Mucosa of gallbladder (tissue), 1 donor: ENCODE measurements around the gene ABCF2. TPM values are rescaled to one million over a fixed set of nuclear protein-coding genes. Genes with fewer than 3 reads are reported as not detected.
A peak's percentile ranks its signal among the peaks of the same experiment; 100 is the strongest.

Source experiments
- DNase-seq: peaks from one replicate; pipeline ENCODE4 v3.0.0-alpha.2; 2020; ENCODE audit warnings: low spot score
- total RNA-seq: library from RNA; stranded (reverse); gene quantifications from one replicate; pipeline ENCODE4 v1.2.1, GENCODE V29; 2021
- donor health status: DM: no; HTN: no; CAD: no.

ABCF2 gene
- total RNA-seq, 1 donor from 2014 or later, result 25.3 TPM

DNA sequence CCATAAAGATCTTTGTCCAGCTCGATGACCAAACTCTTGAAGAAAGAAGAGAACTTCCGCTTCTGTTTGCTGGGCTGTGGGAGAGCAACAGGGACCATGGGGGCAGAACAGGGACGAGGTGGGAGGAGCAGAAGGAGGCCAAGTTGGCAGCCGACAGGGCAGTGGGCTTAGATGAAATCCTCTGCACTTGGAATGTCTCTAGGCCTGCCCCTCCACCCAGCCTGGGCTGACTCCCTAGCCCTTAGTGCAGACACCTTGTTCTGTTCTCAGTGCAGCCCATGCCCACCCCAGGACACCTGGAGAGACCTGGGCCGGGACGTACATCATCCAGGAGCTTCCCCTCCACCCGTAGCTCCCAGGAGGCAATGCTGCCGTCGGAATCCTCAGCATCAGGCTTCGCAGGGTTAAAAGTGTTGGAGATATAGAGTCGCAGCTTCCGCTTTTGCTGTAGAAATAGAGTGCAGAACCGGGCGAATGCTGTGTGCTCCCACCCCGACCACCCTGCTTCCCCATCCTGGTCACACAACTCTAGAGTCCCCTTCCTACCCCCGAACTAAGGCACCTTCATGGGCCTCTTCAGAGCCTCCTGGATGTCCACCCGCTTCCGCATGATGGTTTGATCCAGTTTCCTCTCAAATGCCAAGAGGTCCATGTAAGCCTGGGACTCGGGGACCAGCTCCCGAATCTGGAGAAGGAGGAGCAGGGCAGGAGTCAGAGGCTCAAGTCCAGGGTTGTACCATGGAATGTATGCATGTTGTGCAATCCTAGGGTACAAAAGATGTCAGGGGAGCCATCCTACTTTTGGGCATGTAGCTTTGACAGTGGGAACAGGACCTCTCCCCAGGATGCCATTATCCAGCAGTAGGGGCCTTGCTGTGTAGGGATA is 15.4 kb upstream of the ABCF2 start:
- DNase-seq, result no peak

DNA sequence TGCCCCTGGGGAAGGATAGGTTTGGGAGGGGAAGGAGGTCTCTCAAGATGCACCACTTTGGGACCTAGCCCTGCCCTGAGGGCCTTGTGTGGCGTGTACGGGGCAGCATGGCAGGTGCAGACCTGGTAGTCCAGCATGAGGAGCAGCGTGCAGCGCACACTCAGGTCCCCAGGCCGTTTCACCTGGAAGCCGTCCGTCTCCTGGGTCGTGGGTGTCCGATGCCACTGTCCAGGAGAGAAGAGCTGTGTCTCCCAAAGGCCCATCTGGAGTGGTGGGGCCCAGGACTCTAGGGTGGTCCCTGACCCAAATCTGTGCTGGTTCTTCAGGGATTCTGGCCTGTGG is 14.7 kb upstream of the ABCF2 start:
- no peak for DNase-seq

DNA sequence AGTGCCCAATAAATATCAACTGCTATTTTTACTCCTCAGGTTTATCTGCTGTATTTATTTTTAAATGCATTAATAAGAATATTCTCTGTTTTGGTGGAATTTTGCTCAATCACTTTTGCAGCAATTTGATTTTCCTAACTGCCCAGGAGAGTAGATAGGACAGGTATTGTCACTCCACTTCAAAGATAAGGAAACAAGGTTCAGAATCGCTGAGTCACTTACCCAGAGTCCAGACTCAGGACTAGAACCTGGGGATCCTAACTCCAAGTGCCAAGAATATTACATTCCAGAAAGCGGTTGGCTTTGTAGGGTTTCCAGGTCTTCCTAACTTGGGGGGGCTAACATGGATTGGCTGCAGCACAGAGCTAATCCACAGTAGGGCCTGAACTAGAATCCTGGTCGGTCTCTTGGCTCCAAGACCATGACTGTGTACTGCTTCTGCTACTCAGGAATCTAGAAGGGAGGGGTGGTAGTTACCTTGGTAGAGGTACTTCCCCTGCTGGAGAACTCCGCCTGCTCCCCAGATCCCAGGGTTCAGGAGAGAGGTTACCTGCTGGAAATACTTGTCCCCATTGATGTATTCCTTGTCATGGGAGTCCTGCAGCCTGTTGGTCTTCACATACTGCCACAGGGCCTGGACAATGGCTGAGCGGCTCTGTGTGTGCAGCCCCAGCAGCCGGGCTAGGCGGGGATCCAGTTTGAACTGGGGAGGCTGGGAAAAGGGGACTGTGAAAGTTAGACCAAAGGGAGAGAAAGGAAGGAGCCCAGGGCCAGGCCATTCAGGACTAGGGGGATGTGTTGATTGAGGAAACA is 14.1 kb upstream of the ABCF2 start:
- DNase-seq, result no peak

DNA sequence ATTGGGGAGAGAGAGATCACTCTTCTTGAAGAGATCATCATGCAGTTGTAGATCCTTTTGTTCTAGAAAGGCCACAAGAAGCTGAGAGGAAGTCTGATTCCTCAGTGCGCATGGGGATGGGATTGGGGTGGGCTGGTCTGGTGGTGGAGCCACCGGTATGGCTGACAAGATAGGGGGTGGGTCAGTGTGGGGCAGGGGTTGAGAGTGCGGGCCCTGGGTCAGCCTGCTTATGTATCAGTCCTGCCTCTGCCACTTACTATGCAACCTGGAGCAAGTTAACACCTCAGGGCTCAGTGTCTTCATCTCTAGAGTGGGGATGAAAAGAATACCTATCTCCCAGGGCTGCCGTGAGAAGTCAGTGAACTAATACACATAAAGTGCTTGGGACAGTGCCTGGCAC is 13.5 kb upstream of the ABCF2 start:
- DNase-seq, result no peak

DNA sequence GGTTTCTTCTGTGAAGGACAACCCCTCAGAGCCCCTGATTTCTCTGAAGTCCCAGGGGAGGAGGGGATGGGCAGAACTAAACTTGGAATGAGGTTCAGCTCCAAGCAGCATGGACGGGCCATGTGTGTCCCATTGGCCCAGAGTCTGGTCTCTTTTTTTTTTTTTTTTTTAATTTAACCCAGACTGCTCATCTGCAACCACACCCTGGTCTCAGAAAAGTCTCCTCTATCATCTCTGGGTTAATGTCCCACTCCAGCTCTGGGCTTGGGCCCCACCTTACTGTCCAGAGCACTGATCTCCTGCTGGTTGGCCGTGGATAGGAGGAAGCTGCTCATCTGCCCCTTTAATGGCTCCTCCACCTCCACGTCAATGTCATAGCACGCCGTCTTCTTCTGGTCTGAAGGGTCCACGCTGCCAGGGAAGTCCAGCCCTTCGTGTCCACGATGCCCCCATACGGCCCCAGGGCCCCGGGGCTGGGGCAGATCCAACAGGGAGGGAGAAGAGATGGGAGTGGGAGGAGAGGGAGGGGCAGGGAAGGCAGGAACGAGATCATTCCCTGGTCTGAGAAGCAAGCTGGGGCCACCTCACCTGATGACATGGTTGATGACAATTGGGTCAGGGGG is 12.9 kb upstream of the ABCF2 start:
- no peak for DNase-seq

DNA sequence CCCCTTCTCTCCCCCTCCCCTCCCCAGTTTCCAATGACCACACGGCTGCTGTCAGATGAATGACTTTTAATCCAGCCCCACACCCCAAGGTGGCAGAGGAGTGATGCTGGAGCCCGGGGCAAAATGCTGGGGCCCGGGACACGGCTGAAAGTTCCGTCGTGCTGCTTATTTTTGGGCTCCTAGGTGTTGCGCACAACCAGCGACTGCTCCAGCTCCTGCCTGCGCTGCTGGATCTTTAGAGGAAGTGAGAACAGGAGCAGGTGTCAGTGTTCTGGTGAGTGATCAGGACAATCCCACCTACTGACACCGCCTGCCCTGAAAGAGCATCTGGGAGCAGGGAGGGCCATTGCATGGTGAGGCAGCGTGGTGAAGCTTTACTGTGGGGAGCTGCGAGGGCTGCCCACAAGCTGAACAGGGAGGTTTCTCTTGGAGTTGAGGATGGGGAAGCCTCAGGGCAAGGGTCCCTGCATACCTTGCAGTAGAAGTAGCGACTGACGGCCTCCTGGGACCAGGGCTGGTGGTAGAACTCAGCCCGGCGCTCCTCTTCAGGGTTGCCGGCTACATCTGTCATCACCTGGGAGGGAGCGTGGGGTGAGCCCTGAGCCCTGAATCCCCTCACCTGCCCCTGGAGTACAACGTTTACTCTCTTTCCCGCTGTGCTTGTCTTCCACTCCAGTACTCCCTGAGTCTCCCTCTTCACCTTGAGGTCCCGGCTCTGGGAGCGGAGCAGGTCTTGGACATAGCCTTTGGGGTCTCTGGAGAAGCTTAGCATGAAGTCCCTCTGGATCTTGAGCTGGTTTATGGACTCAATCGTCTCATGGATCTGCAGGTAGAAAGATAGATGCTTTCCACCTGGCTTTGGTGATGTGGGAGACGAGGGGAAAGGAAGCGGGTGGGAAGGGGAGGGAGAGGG is 12.2 kb upstream of the ABCF2 start:
- DNase-seq, result no peak

DNA sequence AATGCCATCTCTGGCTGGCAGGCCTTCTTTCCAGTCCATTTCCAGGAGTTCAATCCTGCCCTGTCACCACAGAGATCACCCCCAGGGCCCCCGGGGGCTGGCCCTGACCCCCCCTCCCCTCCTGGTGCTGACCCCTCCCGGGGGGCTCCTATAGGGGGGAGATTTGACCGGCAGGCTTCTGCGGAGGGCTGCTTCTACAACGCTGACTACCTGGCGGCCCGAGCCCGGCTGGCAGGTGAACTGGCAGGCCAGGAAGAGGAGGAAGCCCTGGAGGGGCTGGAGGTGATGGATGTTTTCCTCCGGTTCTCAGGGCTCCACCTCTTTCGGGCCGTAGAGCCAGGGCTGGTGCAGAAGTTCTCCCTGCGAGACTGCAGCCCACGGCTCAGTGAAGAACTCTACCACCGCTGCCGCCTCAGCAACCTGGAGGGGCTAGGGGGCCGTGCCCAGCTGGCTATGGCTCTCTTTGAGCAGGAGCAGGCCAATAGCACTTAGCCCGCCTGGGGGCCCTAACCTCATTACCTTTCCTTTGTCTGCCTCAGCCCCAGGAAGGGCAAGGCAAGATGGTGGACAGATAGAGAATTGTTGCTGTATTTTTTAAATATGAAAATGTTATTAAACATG is 11.3 kb upstream of the ABCF2 start:
- no peak for DNase-seq

DNA sequence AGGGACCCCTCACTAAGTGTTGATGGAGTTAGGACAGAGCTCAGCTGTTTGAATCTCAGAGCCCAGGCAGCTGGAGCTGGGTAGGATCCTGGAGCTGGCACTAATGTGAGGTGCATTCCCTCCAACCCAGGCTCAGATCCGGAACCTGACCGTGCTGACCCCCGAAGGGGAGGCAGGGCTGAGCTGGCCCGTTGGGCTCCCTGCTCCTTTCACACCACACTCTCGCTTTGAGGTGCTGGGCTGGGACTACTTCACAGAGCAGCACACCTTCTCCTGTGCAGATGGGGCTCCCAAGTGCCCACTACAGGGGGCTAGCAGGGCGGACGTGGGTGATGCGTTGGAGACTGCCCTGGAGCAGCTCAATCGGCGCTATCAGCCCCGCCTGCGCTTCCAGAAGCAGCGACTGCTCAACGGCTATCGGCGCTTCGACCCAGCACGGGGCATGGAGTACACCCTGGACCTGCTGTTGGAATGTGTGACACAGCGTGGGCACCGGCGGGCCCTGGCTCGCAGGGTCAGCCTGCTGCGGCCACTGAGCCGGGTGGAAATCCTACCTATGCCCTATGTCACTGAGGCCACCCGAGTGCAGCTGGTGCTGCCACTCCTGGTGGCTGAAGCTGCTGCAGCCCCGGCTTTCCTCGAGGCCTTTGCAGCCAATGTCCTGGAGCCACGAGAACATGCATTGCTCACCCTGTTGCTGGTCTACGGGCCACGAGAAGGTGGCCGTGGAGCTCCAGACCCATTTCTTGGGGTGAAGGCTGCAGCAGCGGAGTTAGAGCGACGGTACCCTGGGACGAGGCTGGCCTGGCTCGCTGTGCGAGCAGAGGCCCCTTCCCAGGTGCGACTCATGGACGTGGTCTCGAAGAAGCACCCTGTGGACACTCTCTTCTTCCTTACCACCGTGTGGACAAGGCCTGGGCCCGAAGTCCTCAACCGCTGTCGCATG is 10.5 kb upstream of the ABCF2 start:
- DNase-seq, result no peak

DNA sequence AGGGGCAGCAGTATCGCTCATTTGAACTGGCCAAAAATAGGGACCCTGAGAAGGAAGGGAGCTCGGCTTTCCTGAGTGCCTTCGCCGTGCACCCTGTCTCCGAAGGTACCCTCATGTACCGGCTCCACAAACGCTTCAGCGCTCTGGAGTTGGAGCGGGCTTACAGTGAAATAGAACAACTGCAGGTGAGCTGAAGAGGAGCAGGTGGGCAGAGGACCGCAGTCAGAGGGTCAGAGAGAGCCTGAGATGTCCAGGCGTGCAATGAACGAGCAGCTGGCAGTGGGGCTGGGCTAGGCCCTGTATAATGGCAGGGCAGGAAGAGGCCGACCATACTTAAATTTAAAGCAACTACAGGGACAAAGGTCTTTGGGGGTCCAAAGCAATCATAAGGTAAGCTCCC is 9.4 kb upstream of the ABCF2 start:
- DNase-seq, result no peak

DNA sequence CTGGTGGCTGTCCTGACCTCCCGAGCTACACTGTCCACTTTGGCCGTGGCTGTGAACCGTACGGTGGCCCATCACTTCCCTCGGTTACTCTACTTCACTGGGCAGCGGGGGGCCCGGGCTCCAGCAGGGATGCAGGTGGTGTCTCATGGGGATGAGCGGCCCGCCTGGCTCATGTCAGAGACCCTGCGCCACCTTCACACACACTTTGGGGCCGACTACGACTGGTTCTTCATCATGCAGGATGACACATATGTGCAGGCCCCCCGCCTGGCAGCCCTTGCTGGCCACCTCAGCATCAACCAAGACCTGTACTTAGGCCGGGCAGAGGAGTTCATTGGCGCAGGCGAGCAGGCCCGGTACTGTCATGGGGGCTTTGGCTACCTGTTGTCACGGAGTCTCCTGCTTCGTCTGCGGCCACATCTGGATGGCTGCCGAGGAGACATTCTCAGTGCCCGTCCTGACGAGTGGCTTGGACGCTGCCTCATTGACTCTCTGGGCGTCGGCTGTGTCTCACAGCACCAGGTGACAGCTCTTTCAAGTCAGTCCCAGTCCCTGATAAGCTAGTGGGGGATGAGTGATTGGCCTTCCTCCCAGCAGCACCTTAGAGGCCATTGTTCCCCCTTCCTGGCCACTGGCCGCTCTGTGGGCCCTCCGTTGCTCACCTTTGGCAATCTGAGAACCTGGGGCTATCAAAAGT is 8.2 kb upstream of the ABCF2 start:
- no peak for DNase-seq

DNA sequence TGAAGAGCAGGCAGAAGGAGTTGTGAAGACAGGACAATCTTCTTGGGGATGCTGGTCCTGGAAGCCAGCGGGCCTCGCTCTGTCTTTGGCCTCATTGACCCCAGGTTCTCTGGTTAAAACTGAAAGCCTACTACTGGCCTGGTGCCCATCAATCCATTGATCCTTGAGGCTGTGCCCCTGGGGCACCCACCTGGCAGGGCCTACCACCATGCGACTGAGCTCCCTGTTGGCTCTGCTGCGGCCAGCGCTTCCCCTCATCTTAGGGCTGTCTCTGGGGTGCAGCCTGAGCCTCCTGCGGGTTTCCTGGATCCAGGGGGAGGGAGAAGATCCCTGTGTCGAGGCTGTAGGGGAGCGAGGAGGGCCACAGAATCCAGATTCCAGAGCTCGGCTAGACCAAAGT is 6.8 kb upstream of the ABCF2 start:
- no peak for DNase-seq

DNA sequence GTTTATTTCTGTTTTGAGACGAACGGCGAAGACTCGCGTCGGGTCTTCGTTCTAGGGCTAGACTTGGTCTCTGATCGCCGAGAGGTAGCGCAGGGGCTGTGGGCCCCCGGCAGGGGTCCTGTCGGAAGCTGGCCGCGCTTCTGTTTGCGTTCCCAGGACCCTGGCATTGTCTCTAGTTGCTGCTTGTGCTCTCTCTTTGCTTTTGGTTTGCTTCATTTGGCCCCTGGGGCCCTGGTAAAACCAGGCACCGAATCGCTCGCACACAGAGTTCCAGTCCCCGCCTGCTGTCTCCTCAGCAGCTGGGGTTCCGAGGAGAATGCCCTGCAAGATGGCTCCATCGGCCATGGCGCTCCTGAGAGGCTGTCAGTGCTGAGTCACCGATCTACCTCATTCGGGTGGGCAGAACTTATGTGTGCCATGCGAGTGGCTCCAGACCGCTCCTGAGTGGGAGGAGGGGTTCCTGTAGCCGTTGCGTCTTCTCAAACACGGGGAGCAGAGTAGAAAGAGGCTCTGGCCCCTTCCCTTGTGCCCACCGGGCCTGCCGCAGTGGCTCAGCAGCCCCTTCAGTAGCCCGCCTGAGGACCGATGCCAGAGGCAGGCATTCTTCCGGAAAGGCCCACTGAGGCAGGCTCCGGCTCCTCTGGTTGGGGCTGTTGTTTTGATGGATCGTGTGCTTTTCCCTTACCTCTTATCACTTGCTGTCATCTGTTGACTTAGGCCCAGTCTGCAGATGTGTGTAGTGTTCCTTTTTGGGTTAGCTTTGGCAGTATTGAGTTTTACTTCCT is 6.1 kb upstream of the ABCF2 start:
- DNase-seq, result no peak

DNA sequence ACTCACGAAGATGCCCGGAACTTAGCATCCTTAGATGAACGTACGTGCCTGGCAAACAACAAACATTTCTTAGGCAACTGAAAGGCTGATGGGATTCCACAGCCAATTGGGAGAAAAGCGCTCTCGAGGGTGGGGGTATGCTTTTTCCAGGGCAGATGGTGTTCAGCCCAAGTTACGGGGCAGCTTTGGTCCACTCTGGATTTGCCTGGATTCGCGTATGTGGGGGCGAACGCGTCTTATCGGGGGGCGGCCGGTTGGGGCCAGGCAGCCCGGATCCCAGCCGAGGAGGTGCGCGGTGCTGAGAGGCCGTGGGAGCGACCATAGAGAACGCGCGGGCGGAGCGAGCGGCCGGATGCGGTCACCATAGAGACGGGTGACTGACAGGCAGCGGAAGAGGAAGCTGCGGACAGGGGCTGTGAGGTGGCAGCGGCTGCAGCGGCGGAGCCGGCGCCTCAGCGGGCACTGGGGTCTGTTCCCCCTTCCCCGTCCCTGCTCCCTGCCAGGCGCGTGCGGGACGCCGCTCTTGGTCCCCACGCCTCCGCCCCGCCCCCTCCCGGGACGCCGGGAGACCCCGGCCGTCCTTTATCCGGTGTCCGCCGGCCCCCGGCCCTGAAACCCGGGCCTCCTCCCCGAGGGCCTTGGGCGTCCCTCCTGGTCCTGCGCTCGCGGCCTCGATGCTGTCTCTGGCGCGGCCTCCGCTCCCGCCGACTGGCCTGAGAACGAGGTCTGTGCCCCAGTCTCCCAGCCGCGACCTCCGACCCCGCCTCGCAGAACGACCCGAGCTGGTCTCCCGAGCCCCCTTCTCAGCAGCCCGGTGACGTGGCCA is 5.3 kb upstream of the ABCF2 start, which contains the start of gene CHPF2:
TSS of gene CHPF2 (plus strand) at position 393 of the 826 bp plus-strand sequence. CDS start 1,529 bp downstream, outside the sequence.
- peak; percentile 95 for DNase-seq

DNA sequence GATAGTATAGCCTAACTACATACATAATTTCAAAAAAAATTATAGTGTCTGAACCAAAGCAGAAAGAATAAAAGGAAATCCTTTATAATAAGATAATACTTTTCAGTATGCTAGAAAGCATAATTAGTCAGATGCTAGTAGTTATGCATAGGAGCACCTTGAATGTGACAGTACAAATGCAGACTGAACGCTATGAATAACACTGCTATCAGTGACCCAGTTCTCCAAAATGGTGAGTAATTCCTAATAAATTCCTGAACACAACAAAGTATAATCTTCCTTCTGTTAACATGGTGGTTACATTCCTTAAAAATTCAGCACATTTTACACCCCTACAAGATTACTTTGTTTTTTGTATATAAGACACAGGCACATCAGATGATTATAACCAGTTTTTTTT is 4.1 kb upstream of the ABCF2 start:
- no peak for DNase-seq

DNA sequence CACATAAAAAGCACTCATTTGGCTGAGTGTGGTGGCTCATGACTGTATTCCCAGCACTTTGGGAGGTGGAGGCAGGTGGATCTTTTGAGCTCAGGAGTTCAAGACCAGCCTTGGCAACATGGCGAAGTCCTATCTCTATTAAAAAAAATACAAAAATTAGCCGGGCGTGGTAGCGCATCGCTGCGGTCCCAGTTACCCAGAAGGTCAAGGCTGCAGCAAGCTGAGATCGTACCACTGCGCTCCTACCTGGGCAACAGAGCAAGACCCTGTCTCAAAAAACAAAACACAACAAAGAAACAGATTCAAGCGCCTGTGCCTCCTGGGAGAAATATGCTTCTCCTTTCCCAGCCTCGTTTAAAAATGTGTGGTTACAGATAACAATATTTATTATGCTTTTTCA is 2.2 kb upstream of the ABCF2 start:
- no peak for DNase-seq

DNA sequence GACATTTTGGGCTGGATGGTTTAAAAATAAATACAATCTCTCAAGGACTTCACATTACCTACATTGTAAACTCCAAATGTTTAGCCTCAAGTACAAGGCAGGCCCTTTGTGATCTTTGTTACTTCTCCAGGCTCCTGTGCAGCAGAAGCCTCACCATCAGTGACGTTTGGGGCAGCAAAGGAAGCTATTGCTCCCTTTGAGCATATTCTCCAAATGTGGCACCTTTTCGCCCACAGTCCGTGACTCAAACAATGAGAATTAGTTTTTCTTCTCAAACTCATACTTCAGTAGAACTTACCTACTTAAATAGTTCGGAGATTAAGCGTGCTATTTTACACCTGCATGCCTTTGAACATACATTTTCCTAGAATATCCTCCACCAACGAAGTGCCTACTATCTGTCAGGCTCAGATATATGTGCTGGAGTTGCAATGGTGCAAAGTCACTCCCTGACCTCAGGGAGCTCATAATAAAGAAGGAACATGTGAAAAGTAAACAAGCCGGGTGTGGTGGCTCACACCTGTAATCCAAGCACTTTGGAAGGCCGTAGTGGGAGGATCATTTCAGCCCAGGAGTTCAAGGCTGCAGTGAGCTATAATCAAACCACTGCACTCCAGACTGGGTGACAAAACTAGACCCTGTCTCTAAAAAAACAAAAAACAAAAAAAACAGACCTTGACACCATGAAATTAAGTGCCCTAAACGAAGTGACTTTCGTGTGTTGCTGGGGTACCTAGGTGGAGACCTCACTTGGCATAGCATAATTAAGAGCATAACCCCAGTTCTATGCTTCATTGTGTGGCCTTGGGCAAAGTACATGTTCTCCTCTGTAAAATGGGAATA is 1.2 kb upstream of the ABCF2 start:
- DNase-seq, result no peak

DNA sequence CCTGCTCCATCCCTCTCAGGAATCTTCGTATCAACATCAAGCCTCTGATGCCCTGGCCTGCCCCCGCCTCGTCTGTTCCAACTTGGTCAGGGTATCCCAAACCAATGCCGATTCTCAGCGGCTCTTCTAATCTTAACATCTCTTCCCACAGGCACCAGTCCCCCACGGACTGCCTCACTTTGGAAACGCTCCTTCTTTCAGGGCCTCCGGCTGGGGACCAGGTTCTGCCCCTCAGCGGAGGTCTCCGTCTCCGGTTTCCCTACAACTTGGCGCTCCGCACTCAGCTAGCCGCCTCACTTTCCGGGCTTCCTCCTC is 488 bp downstream of the ABCF2 start:
- DNase-seq, result no peak
